ENCODE measurements around the gene C16orf87.

Gene C16orf87

GRCh38 chr16:46813611-46814010, 17.4 kb downstream of the C16orf87 start:
- Histone ChIP-seq H3K27ac (ENCODE audit: low read length) (no peak overlapping the region), H3K9me3 (ENCODE audit: control insufficient read depth in 1 of 2, low read length in 2 of 2) (no peaks in the 10 kb centered on the region), H3K4me1 (ENCODE audit: control insufficient read depth in 1 of 2, insufficient read depth in 2 of 2, low read length in 2 of 2) (peaks cover 0 to 10% of the 10 kb centered on the region in 2 donors), H3K36me3 (ENCODE audit: control insufficient read depth in 1 of 2, insufficient read depth in 2 of 2, low read length in 2 of 2) (no peaks in the 10 kb centered on the region), H3K27me3 (ENCODE audit: low read depth, low read length) (no peaks in the 10 kb centered on the region), H3K4me3 (ENCODE audit: low read depth in 1 of 2, low read length in 2 of 2) (no peak overlapping the region)

DNA sequence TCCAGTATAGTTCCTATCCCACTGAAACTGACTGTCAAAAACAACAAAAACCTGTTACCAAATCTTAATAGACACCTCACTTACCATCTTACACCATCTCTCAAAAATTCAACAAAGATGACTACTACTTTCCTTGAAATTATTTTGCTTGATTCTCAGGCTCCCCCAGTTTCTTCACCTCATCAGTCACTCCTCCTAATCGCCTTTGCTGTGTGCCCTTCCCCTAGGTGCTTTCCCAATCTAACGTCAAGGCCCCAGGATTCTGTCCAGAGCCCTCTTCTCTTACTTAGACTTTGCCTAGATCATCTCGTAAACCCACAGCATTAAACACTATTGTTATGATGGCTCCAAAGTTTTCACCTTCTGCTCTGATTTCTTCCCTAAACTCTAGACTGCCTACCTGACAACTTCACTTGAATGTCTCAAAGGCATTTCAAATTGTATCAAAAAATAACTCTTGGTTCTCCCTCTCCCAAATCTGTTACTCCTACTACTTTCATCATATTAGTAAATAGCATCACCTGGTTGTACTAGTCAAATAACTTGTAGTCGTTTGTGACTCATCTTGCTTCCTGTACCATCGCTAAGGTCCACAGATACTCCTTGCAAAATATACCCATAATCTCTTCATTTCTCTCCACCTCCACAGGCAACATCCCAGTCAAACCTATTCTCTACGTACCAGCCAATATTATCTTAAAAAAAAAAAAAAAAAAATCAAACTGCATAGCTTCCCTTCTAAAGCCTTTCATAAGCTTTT, 18.0 kb downstream of the C16orf87 start:
- Histone ChIP-seq H3K27ac (ENCODE audit: low read length) (no peak overlapping the region), H3K4me3 (ENCODE audit: low read depth in 1 of 2, low read length in 2 of 2) (no peak overlapping the region)

DNA sequence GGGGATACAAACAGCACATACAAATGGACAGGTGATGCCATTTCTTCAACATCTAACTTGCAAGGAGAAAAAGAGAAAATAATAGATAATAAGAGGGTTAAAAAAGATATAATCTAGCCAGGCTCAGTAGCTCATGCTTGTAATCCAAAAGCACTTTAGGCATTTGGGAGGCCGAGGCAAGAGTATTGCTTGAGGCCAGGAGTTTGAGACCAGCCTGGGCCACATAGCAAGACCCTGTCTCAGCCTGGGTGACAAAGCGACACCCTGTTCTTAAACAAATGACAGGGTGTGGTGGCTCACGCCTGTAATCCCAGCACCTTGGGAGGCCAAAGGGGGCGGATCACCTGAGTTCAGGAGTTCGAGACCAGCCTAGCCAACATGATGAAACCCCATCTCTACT, 19.3 kb downstream of the C16orf87 start:
- Histone ChIP-seq H3K27ac (ENCODE audit: low read length) (no peak overlapping the region), H3K9me3 (ENCODE audit: control insufficient read depth in 1 of 2, low read length in 2 of 2) (no peaks in the 10 kb centered on the region), H3K4me3 (ENCODE audit: low read depth in 1 of 2, low read length in 2 of 2) (no peak overlapping the region), H3K27me3 (ENCODE audit: low read depth, low read length) (no peaks in the 10 kb centered on the region), H3K4me1 (ENCODE audit: control insufficient read depth in 1 of 2, insufficient read depth in 2 of 2, low read length in 2 of 2) (peaks cover 0 to 10% of the 10 kb centered on the region in 2 donors), H3K36me3 (ENCODE audit: control insufficient read depth in 1 of 2, insufficient read depth in 2 of 2, low read length in 2 of 2) (no peaks in the 10 kb centered on the region)

More for the DNA sequence above, 18.0 kb downstream of the C16orf87 start:
- no peaks in the 10 kb centered on the region for H3K9me3 ChIP-seq (ENCODE audit: control insufficient read depth in 1 of 2, low read length in 2 of 2)
- H3K36me3 ChIP-seq (ENCODE audit: control insufficient read depth in 1 of 2, insufficient read depth in 2 of 2, low read length in 2 of 2) = no peaks in the 10 kb centered on the region
- H3K27me3 ChIP-seq (ENCODE audit: low read depth, low read length) = no peaks in the 10 kb centered on the region
- H3K4me1 ChIP-seq (ENCODE audit: control insufficient read depth in 1 of 2, insufficient read depth in 2 of 2, low read length in 2 of 2) = peaks cover 0 to 10% of the 10 kb centered on the region in 2 donors

- H3K4me3 ChIP-seq (ENCODE audit: low read depth in 1 of 2, low read length in 2 of 2) = no peak overlapping the region
- no peaks in the 10 kb centered on the region for H3K27me3 ChIP-seq (ENCODE audit: low read depth, low read length)
- H3K27ac ChIP-seq (ENCODE audit: low read length) = no peak overlapping the region
- H3K36me3 ChIP-seq (ENCODE audit: control insufficient read depth in 1 of 2, insufficient read depth in 2 of 2, low read length in 2 of 2) = no peaks in the 10 kb centered on the region
- H3K9me3 ChIP-seq (ENCODE audit: control insufficient read depth in 1 of 2, low read length in 2 of 2) = no peaks in the 10 kb centered on the region
- H3K4me1 ChIP-seq (ENCODE audit: control insufficient read depth in 1 of 2, insufficient read depth in 2 of 2, low read length in 2 of 2) = peaks cover 0 to 10% of the 10 kb centered on the region in 2 donors
Observed at GRCh38 chr16:46808997-46809396, 22.0 kb downstream of the C16orf87 start.

GRCh38 chr16:46807336-46807735, 23.6 kb downstream of the C16orf87 start:
- Histone ChIP-seq H3K9me3 (ENCODE audit: control insufficient read depth in 1 of 2, low read length in 2 of 2) (no peaks in the 10 kb centered on the region), H3K27me3 (ENCODE audit: low read depth, low read length) (no peaks in the 10 kb centered on the region), H3K4me3 (ENCODE audit: low read depth in 1 of 2, low read length in 2 of 2) (no peak overlapping the region), H3K27ac (ENCODE audit: low read length) (no peak overlapping the region), H3K4me1 (ENCODE audit: control insufficient read depth in 1 of 2, insufficient read depth in 2 of 2, low read length in 2 of 2) (peaks cover 0 to 10% of the 10 kb centered on the region in 2 donors), H3K36me3 (ENCODE audit: control insufficient read depth in 1 of 2, insufficient read depth in 2 of 2, low read length in 2 of 2) (no peaks in the 10 kb centered on the region)

GRCh38 chr16:46803373-46803772, 27.6 kb downstream of the C16orf87 start:
- H3K36me3 ChIP-seq (ENCODE audit: control insufficient read depth in 1 of 2, insufficient read depth in 2 of 2, low read length in 2 of 2) = no peaks in the 10 kb centered on the region
- no peak overlapping the region for H3K27ac ChIP-seq (ENCODE audit: low read length)
- H3K9me3 ChIP-seq (ENCODE audit: control insufficient read depth in 1 of 2, low read length in 2 of 2) = no peaks in the 10 kb centered on the region
- no peaks in the 10 kb centered on the region for H3K27me3 ChIP-seq (ENCODE audit: low read depth, low read length)
- no peaks in the 10 kb centered on the region for H3K4me1 ChIP-seq (ENCODE audit: control insufficient read depth in 1 of 2, insufficient read depth in 2 of 2, low read length in 2 of 2)
- H3K4me3 ChIP-seq (ENCODE audit: low read depth in 1 of 2, low read length in 2 of 2) = no peak overlapping the region

DNA sequence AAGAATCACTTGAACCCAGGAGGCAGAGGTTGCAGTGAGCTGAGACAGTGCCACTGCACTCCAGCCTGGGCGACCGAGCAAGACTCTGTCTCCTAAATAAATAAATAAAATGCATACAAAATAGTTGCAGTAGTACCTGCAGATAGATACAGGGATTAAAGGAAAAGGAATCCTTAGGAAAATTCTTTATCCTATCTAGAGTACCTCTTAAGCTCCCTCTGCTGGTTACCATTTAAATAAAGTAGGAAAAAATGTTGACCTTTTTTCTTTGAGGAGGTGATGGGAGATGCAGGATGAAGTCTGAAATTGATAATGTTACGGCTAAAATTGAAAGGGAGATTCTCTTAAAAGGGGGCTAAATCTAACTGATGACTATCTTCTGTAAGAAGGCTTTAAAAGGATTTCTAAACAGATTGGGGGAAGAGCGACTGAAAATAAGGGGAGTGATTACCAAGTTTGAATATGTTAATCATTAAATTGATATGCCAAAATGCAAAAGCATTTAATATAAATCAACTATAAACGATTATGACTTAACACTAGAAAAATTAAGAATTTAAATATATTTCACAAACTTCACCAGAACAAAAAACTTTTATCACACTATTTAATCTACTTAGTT, 29.4 kb downstream of the C16orf87 start:
- Histone ChIP-seq H3K9me3 (ENCODE audit: control insufficient read depth in 1 of 2, low read length in 2 of 2) (peaks cover 0 to 4% of the 10 kb centered on the region in 2 donors), H3K36me3 (ENCODE audit: control insufficient read depth in 1 of 2, insufficient read depth in 2 of 2, low read length in 2 of 2) (no peaks in the 10 kb centered on the region), H3K4me3 (ENCODE audit: low read depth in 1 of 2, low read length in 2 of 2) (no peak overlapping the region), H3K4me1 (ENCODE audit: control insufficient read depth in 1 of 2, insufficient read depth in 2 of 2, low read length in 2 of 2) (no peaks in the 10 kb centered on the region), H3K27me3 (ENCODE audit: low read depth, low read length) (no peaks in the 10 kb centered on the region), H3K27ac (ENCODE audit: low read length) (no peak overlapping the region)

DNA sequence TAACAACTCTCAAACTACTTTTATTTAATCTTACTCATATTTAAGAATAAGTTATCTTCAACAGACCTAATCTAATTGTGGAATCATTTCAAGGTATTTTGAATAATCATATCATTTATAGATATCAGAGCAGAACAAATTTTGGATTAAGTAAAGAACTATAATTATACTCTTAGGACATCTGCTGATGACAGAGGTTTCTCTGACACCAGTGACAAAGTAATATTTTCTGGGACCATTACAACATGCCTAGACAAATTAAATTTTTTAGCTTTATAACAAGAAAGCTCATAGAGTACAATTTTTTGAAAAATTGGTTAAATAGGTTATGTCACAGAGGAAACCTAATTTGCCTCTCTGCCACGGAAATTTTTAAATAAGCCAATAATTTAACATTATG, 30.5 kb downstream of the C16orf87 start:
- H3K27ac ChIP-seq (ENCODE audit: low read length) = no peak overlapping the region

DNA sequence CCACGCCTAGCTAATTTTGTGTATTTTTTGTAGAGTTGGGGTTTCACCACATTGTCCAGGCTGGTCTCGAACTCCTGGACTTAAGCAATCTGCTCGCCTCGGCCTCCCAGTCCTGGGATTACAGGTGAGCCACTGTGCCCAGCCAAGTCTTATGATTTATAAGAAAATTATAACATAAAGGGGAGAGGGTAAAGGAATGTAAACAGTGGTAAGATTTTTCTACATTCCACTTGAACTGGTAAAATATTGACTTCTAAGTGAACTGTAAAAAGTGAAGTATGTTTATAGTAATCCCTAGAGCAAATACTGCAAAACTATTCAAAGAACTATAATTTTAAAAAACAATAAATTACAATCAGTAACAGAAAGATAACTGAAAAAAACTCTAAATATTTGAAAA, 33.5 kb downstream of the C16orf87 start:
- H3K27ac ChIP-seq (ENCODE audit: low read length) = no peak overlapping the region
- H3K4me3 ChIP-seq (ENCODE audit: low read depth in 1 of 2, low read length in 2 of 2) = no peak overlapping the region
- H3K27me3 ChIP-seq (ENCODE audit: low read depth, low read length) = no peaks in the 10 kb centered on the region
- H3K4me1 ChIP-seq (ENCODE audit: control insufficient read depth in 1 of 2, insufficient read depth in 2 of 2, low read length in 2 of 2) = no peaks in the 10 kb centered on the region
- no peaks in the 10 kb centered on the region for H3K36me3 ChIP-seq (ENCODE audit: control insufficient read depth in 1 of 2, insufficient read depth in 2 of 2, low read length in 2 of 2)
- peaks cover 2 to 6% of the 10 kb centered on the region in 2 donors for H3K9me3 ChIP-seq (ENCODE audit: control insufficient read depth in 1 of 2, low read length in 2 of 2)

More for the DNA sequence above, 30.5 kb downstream of the C16orf87 start:
- Histone ChIP-seq H3K27me3 (ENCODE audit: low read depth, low read length) (no peaks in the 10 kb centered on the region), H3K9me3 (ENCODE audit: control insufficient read depth in 1 of 2, low read length in 2 of 2) (peaks cover 0 to 6% of the 10 kb centered on the region in 2 donors), H3K4me1 (ENCODE audit: control insufficient read depth in 1 of 2, insufficient read depth in 2 of 2, low read length in 2 of 2) (no peaks in the 10 kb centered on the region), H3K36me3 (ENCODE audit: control insufficient read depth in 1 of 2, insufficient read depth in 2 of 2, low read length in 2 of 2) (no peaks in the 10 kb centered on the region), H3K4me3 (ENCODE audit: low read depth in 1 of 2, low read length in 2 of 2) (no peak overlapping the region)

- peaks cover 2 to 6% of the 10 kb centered on the region in 2 donors for H3K9me3 ChIP-seq (ENCODE audit: control insufficient read depth in 1 of 2, low read length in 2 of 2)
- H3K27ac ChIP-seq (ENCODE audit: low read length) = no peak overlapping the region
- H3K4me1 ChIP-seq (ENCODE audit: control insufficient read depth in 1 of 2, insufficient read depth in 2 of 2, low read length in 2 of 2) = no peaks in the 10 kb centered on the region
- no peaks in the 10 kb centered on the region for H3K27me3 ChIP-seq (ENCODE audit: low read depth, low read length)
- no peaks in the 10 kb centered on the region for H3K36me3 ChIP-seq (ENCODE audit: control insufficient read depth in 1 of 2, insufficient read depth in 2 of 2, low read length in 2 of 2)
- H3K4me3 ChIP-seq (ENCODE audit: low read depth in 1 of 2, low read length in 2 of 2) = no peak overlapping the region
Observed at GRCh38 chr16:46796764-46797269, 34.2 kb downstream of the C16orf87 start.

DNA sequence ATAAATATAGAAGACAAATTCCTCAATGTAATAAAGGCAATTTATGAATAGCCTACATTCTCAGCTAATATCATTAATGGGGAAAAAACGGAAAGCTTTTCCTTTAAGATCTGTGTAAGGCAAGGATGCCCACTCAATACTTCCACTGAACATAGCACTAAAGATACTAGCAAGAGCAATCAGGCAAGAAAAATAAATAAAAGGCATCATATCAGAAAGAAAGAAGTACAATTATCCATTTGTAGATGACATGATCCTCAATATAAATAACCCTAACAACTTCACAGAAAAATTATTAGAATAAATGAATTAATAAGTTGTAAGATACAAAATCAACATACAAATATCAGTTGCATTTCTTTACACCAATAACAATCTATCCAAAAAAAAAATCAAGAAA, 37.1 kb downstream of the C16orf87 start:
- H3K9me3 ChIP-seq (ENCODE audit: control insufficient read depth in 1 of 2, low read length in 2 of 2) = peaks cover 2 to 6% of the 10 kb centered on the region in 2 donors
- H3K27ac ChIP-seq (ENCODE audit: low read length) = no peak overlapping the region
- no peaks in the 10 kb centered on the region for H3K36me3 ChIP-seq (ENCODE audit: control insufficient read depth in 1 of 2, insufficient read depth in 2 of 2, low read length in 2 of 2)
- H3K4me1 ChIP-seq (ENCODE audit: control insufficient read depth in 1 of 2, insufficient read depth in 2 of 2, low read length in 2 of 2) = no peaks in the 10 kb centered on the region
- H3K27me3 ChIP-seq (ENCODE audit: low read depth, low read length) = no peaks in the 10 kb centered on the region
- H3K4me3 ChIP-seq (ENCODE audit: low read depth in 1 of 2, low read length in 2 of 2) = no peak overlapping the region

All from muscle layer of duodenum (tissue), 2 donors.